HCT116 (cell line): Measurements from ENCODE around the gene TMEM182. TPM values are rescaled to one million over a fixed set of nuclear protein-coding genes. Genes with fewer than 3 reads are reported as not detected.

Source experiments
- CEBPB ChIP-seq: IDR thresholded peaks from 2 replicates; pipeline ENCODE4 v1.6.1; 2012; ENCODE audit warnings: low read depth
- POLR2A ChIP-seq: IDR thresholded peaks from 2 replicates; pipeline ENCODE4 v1.7.0; 2011; ENCODE audit warnings: borderline replicate concordance; ENCODE audit not compliant: insufficient read depth, insufficient read length; ENCODE audit errors: extremely low read depth
- POLR2AphosphoS5 ChIP-seq: IDR thresholded peaks from 2 replicates; pipeline ENCODE4 v1.6.1; 2011; ENCODE audit warnings: mild to moderate bottlenecking, low read depth, low read length, moderate library complexity
- SP1 ChIP-seq: IDR thresholded peaks from 2 replicates; pipeline ENCODE4 v1.6.1; 2012; ENCODE audit warnings: low read depth
- TCF7L2 ChIP-seq: IDR thresholded peaks from 2 replicates; pipeline ENCODE4 v1.7.0; 2011; ENCODE audit warnings: borderline replicate concordance, inconsistent platforms; ENCODE audit not compliant: insufficient read depth, insufficient read length; ENCODE audit errors: extremely low read depth
- YY1 ChIP-seq: IDR thresholded peaks from 2 replicates; pipeline ENCODE4 v1.6.1; 2011; ENCODE audit warnings: low read length, low read depth, moderate library complexity, mild to moderate bottlenecking; ENCODE audit not compliant: insufficient replicate concordance; ENCODE audit errors: extremely low read depth
- ZBTB33 ChIP-seq: IDR thresholded peaks from 2 replicates; pipeline ENCODE4 v1.6.1; 2011; ENCODE audit warnings: mild to moderate bottlenecking, low read length, moderate library complexity; ENCODE audit not compliant: insufficient replicate concordance; ENCODE audit errors: extremely low read depth
- ZNF274 ChIP-seq: fragments of 200-500 bp; sonication (Bioruptor generic); IDR thresholded peaks from 2 replicates; pipeline ENCODE4 v1.6.1; 2014; ENCODE audit warnings: mild to moderate bottlenecking, low read depth, low read length, inconsistent platforms
- total RNA-seq: library from RNA; stranded (reverse); gene quantifications from one replicate; pipeline ENCODE4 v1.2.1, GENCODE V29; 2021; ENCODE audit not compliant: unreplicated experiment
- TF ChIP-seq, protein P1 (sequence below), 3 experiments: fragments of 200-600 bp in 1 of 3; sonication (generic) in 1 of 3; IDR thresholded peaks in 2 of 3; conservative IDR thresholded peaks in 1 of 3; 2 replicates each; pipeline ENCODE4 v1.5.1; 2012 to 2017; ENCODE audit warnings: low read depth in 2 of 3, low read length in 2 of 3, antibody characterized with exemption in 1 of 3, borderline replicate concordance in 1 of 3, control low read depth in 1 of 3, mild to moderate bottlenecking in 1 of 3, mixed read lengths in 1 of 3, mixed run types in 1 of 3, moderate library complexity in 1 of 3; ENCODE audit not compliant: insufficient read depth in 1 of 3

Gene TMEM182
- total RNA-seq, 1 experiment from 2014 or later, result 8.4 TPM

GRCh38 chr2:102736410-102737409 is 25.1 kb upstream of the TMEM182 start (continued):
- TF ChIP-seq ZNF274 (no peak), ZBTB33 (no peak), CEBPB (no peak), TCF7L2 (no peak), YY1 (no peak), SP1 (no peak), POLR2AphosphoS5 (peak; percentile 96), POLR2A (peak; percentile 92)
- TF ChIP-seq, protein P1, sequence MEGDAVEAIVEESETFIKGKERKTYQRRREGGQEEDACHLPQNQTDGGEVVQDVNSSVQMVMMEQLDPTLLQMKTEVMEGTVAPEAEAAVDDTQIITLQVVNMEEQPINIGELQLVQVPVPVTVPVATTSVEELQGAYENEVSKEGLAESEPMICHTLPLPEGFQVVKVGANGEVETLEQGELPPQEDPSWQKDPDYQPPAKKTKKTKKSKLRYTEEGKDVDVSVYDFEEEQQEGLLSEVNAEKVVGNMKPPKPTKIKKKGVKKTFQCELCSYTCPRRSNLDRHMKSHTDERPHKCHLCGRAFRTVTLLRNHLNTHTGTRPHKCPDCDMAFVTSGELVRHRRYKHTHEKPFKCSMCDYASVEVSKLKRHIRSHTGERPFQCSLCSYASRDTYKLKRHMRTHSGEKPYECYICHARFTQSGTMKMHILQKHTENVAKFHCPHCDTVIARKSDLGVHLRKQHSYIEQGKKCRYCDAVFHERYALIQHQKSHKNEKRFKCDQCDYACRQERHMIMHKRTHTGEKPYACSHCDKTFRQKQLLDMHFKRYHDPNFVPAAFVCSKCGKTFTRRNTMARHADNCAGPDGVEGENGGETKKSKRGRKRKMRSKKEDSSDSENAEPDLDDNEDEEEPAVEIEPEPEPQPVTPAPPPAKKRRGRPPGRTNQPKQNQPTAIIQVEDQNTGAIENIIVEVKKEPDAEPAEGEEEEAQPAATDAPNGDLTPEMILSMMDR (IDR thresholded peaks at IDR 0.05 in 2 of 3, conservative IDR thresholded peaks at IDR 0.05 in 1 of 3; ENCODE audit: borderline replicate concordance in 1 of 3, insufficient read depth in 1 of 3, low read depth in 2 of 3, low read length in 2 of 3), result no peak
